CD4-positive, alpha-beta T cell treated with Interleukin-4 for 4 hours (primary cell): ENCODE measurements around the gene SLC6A18.

Experiments
- DNase-seq: peaks from one replicate; pipeline ENCODE4 v3.0.0-alpha.2; 2020

Gene SLC6A18, protein sequence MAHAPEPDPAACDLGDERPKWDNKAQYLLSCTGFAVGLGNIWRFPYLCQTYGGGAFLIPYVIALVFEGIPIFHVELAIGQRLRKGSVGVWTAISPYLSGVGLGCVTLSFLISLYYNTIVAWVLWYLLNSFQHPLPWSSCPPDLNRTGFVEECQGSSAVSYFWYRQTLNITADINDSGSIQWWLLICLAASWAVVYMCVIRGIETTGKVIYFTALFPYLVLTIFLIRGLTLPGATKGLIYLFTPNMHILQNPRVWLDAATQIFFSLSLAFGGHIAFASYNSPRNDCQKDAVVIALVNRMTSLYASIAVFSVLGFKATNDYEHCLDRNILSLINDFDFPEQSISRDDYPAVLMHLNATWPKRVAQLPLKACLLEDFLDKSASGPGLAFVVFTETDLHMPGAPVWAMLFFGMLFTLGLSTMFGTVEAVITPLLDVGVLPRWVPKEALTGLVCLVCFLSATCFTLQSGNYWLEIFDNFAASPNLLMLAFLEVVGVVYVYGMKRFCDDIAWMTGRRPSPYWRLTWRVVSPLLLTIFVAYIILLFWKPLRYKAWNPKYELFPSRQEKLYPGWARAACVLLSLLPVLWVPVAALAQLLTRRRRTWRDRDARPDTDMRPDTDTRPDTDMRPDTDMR

DNA sequence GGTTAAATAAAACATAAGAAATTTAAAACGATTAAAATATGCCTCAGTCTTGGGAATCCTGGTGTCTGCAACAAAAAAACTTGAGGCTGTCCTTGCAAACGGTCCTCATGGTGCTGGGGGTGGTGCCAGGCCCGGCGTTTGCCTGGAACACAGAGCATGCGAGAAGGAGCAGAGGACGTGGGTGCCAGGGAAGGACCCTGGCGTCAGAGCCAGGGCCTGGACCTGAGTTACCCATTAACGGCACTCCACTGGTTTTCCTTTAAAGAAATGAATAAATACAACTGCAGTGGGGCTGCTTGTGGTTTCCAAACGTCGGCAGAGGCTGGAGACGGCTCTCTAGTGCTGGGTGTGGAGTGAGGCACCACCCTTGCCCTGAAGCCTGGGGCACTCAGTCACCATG is at the start of gene SLC6A18:
TSS of gene SLC6A18 (plus strand) at position 301 of the 400 bp plus-strand sequence. CDS start at position 398, 97 bp downstream.
- no peak for DNase-seq

DNA sequence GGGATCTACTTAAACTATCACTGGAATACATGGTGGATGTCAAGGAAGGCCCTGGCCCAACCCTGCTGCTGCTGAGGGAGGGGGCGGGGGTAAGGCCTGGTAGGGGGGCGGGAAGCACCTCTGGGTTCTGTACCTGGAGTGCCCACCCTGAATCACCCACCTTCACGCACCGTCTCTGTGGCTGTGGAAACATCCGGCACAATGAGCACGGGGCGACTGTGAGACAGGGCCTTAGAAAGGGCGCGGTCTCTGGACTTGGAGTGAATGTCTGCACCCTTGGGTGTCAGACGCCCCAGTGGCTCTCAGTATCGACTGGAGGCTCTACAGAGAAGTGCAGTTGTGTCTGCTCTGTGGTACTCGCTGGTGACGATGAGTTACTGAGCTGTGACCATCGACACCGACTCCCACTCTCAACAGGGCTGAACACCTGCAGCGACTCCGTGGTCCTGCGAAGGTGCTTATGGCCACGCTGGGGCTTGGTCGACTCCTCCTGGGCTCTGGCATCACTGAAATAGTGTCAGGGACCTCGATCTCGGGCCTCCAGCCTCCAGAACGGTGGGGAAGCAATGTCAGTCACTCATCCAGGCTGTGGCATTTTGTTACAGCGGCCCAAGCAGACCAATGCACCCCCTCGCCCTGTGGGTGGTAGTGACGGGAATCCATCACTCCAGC is 49.2 kb upstream of the SLC6A18 start:
- DNase-seq = no peak

DNA sequence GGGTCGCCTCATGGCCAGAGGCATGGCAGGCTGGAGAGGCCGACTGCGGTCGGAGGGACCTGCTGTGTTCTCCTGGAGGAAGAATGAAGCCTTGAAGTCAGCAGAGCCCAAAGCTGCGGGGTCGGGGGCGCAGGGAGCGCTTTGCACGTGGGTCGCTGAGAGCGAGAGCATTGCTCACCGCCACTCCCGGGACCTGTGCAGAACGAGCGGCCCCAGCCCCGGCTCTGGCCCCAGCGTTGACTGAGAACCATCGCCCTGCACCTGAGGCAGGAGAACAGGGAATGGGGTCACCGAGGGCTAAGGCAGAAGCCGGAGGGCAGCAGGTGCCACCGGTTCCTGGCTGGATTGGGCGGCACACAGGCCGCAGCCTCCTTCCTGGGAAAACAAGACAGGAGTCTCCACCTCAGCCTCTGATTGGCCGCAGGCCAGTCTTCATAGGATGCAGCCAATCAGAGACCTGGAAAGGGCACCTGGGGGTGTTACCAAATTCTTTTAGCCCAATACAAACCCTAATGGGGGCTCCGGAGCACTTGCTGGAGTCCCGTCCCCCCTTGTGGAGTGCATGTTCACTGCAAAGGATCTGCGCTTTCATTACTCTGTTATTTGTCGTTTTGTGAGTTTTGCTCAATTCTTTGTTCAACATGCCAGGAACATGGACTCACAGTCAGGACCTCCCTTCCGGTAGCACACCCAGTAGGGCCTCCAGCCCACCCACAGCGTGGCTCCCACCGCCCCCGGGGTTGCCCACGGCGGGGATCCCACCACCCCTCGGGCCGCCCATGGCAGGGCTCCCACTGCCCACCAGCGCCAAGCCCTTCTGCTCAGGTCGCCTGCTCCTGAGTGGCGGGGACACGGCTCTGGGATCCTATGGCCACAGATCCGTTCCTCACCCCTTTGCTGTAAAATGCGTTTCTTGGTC is 48.4 kb upstream of the SLC6A18 start:
- DNase-seq = no peak

DNA sequence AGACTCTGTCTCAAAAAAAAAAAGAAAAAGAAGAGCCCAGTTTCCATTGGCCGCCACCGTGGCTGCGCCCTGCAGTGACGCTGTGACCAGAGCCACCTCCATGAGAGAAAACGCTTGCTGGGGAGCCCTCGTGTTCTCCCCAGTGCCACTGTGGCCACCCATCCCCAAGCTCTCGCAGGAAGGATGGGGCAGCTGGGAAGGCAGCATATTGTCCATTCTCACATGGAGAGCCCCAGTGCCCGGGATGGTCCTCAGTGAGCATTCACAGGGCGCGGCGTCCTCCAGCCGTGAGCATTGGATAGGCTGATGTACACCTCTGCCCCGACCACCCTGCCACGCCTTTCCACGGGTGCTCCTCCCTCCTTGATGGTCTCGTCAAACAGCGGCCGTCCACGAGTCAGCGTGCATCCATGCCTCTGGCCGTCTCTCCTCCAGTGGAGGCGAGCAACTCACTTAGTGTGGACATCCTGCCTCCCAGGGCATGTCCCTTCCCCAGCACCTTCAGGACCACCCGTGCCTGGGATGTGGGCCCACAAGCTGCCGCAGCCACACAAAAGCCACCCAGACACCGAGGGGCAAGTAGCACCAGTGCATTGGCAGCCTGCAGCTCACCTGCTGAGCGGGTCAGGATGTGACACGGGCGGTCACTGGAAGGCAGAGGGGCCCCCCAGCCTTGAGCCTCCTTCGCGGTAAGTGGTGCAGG is 47.2 kb upstream of the SLC6A18 start:
- no peak for DNase-seq

DNA sequence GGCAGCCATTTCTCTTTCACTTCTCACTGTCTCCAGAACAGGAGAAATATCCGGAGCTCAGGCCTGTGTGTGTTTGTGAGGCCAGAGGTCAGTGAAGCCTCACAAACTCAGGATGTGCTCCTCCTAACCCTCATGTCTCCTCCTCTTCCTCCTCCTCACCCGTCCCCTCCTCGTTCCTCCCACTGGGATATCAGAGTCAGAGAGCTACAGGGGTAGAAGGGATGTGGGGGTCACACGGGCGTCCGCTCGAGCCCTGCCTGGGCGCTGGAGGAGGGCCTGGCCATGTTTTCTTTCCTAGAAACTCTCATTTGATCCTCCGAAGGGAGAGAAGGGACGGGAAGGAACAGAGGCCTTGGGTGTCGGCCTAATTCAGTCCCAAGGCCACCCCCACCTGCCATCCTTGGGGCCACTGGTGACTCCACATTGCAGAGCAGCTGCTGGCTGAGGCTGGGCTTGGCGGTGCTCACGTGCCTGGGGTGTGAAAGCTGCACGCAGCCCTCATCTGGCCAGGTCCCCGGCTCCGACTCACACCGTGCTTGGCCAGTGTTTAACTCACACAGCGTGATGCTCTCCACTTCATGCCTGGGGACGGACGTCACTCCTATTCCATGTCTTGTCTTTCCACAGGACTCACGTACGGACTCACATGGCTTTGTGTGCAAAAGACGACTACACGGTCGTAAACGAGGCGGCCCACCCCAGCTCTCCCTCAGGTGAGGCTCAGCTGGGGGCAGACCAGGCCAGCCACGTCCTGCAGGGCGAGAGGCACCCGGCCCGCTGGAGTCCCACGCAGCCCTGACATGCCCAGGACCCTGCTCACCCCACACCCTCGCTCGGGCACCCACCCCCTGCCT is 46.4 kb upstream of the SLC6A18 start:
- DNase-seq = no peak

DNA sequence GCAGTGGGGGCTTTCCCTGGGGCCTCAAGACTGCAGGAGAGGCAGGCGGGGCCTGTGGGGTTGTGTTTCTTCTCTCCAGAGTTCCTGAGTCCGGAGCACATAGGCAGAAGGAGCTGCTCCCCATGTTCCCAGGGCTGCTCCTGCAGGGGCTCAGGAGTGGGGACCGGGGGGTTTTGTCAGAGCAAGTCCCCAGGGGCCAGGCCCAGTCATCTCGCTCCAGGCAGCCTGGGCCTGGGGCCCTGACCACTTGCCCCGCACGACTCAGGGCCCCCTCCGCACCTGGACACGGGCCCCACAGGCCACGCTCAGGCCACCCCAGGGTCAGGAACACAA is 45.8 kb upstream of the SLC6A18 start:
- DNase-seq = no peak

DNA sequence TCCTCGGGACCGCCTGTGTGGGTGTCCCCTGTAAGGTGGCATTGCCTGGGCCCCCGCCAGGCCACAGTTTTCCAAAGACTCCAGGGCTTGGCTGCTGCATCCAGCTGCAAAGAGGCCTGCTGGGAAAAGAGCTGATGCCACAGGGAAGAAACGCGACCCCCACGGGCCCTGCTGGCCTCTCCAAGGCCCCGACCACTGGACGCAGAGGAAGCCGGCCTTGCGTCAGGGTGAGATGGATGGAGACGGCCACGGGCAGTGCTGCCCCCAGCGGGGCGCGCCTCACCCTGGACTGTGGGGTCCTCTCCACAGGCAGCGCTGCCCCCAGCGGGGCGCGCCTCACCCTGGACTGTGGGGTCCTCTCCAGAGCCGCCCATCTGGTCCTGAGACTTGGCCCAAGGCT is 45.1 kb upstream of the SLC6A18 start:
- DNase-seq = no peak

DNA sequence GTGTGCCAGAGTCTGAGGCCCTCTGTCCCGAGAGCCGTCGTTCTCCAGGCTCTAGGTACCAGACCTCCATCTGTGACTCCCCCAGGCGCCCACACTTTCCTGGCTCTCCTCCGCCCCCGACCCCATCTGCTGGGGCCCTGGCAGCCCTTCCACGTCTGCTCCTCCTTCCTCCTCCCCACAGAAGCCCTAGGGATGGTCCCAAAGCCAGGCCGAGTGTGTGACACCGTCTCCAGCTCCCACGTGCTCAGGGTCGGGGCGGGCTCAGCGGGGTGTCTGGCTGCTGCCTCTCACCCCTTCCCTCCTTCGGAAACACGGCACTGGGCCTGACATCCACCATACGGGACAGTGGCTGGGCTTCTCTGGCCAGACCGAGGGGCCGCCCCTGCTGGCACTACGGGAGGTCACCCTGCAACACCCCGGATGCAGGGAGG is 44.3 kb upstream of the SLC6A18 start:
- no peak for DNase-seq

DNA sequence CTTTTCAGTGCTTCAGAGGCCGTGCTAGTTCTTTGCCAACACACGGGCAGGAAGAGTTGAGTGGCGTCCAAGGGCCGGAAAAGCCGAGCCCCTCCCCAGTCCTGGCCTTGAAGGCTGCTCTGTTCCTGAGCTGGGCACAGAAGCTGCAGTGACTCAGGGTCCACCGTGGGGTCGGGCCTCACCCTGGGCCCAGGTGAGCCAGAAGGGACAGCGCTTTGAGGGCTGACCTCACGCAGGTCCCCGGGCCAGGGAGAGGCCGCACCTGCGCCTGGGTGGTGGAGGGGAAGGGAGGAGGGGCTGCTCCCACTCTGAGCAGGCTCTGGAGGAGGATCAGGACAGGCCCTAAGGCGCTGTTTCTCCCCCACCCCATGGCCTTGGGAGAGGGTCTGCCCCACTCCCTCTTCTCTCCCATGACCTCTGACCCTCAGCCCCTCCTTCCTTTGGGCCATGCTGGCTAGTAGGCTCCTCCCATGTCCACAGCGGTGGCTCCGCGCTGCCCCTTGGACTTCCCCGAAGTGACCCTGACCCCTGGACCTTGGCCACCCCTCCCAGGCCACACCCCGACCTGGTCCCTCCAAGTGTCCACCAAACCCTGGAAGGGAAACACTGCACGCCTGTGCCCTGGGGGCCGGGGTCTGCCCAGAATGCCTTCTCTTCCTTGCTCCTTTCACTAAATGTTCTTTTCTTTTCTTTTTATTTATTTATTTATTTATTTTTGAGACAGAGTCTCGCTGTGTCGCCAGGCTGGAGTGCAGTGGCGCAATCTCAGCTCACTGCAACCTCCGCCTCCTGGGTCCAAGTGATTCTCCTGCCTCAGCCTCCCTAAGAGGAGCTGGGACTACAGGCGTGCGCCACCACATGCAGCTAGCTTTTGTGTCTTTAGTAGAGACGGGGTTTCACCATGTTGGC is 43.5 kb upstream of the SLC6A18 start:
- DNase-seq = no peak

DNA sequence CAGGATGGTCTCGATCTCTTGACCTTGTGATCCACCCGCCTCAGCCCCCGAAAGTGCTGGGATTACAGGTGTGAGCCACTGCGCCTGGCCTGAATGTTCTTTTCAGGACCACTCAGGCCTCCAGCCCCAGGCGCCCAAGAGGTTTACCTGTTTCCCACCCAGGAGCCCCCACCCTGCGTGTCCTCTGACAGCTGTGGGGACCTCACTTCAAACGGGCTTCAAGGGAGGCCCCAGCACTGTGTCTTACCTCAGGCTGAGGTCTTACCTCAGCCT is 42.9 kb upstream of the SLC6A18 start:
- no peak for DNase-seq

DNA sequence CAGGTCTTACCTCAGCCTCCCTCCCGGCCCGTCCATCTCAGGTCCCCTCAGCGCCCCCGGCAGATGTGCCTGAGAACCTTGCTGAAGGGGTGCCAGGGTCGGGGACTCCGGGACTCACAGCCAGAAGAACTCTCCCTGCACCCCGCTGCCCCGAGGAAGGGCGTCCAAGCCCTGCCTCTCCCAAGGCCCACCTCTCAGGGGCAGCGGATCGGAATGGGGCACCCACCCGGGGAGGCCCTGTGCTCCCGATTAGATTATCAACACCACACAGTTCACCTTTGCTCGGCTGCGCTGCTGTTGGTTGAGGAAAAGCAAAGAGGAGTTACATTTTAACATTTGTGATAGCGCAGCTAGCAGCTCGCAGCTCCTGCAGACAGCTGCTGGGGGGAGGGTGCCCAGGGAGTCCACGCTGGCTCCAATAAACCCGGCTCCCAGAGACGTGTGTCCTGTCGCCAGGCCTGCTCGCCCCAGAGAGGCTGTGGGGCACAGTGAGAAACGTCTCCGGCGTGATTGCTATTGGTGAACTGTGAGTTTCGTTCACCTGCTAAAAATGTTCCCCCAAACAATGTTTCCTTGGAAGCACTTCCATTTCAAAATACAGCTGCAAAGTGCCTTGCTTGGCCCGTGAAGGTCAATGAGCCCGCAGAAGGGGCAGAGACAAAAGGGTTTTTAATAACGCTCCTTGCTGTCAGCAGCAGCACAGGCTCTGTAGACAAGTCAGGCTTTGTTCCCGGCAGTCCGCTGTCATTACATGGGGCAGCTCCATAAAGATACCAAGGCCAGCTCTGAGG is 42.4 kb upstream of the SLC6A18 start:
- DNase-seq = no peak

DNA sequence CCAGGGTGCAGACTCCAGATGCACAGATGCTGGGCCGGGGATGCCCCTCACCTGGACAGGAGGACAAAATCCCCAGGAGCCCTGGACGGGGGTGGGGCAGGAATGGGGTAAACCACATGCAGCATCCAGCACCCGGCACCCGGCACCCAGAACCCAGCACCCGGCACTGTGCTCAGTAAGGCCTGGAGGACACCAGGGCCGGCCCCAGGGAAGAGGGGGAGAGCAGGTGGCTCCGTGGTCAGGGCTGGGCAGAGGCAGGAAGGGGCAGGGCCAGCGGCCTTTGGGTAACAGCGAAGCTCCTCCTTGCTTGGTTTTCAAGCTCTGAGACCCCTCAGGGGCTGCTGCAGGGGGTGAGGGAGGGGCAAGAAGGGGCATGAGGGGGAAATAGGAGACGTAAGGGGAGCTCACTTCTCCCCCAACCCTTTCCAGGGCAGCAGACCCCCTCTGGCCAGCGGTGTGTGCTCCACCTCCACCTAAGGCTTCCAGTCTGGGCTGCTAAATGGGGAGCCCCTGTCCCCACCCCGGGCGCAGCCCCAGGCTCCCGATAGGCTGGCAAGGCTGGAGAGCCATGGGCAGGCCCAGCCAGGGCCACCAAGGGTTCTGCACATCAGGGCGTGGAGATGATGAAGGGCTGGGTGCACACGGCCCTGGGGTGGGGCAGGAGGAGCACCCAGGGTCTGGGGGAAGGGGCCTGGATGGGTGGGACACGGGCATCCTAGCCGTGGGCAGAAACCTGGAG is 41.6 kb upstream of the SLC6A18 start:
- no peak for DNase-seq

DNA sequence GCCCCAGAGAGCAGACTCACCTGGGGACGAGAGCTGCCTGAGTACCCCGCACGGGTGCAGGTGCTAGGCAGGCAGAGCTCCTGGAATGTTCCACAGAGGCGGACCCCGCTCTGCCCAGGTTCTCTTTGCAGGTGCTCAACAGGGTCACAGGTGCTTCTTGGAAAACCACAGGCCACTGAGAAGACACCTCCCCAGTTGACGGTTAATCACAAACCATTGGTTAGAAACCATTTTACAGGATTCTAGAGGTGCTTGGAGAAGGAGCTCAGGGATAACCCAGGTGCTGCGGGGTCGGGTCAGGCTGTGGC is 41.1 kb upstream of the SLC6A18 start:
- DNase-seq = no peak

DNA sequence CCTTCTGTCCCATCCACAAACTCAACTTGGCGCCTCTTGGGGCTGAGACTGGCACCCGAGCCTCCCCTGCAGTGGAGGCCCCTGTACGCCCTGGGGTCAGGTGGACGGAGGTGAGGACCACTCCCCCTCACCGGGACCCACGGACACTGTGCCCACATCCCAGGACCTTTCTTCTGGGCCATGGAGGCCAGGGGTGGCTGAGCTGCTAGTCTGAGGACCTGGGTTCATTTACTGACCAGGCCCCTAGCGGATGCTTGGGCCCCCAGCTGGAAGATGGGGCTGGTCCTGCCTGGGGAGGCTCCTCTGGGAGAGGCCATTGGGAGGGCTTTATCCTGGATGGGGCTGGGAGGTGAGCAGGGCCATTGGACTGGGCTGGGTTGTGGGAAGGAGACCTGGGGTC is 40.7 kb upstream of the SLC6A18 start:
- DNase-seq = no peak

DNA sequence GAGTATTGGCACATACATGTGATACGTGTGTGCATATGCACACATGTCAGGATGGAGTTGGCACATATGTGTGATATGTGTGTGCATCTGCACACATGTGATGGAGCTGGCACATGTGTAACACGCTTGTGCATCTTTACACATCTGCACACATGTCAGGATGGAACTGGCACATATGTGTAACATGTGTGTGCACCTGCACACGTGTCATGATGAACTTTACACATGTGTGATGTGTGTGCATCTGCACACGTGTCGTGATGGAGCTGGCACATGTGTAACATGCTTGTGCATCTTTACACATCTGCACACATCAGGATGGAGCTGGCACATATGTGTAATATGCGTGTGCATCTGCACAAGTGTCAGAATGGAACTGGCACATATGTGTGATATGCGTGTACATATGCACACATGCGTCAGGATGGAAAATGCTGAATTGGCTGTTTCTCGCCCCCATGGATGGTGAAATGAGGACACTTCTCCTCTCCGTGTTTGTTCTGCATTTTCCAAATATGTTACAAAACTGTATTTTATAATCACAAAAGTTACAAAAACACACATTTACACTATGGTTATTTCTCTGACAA is 40.0 kb upstream of the SLC6A18 start:
- no peak for DNase-seq

DNA sequence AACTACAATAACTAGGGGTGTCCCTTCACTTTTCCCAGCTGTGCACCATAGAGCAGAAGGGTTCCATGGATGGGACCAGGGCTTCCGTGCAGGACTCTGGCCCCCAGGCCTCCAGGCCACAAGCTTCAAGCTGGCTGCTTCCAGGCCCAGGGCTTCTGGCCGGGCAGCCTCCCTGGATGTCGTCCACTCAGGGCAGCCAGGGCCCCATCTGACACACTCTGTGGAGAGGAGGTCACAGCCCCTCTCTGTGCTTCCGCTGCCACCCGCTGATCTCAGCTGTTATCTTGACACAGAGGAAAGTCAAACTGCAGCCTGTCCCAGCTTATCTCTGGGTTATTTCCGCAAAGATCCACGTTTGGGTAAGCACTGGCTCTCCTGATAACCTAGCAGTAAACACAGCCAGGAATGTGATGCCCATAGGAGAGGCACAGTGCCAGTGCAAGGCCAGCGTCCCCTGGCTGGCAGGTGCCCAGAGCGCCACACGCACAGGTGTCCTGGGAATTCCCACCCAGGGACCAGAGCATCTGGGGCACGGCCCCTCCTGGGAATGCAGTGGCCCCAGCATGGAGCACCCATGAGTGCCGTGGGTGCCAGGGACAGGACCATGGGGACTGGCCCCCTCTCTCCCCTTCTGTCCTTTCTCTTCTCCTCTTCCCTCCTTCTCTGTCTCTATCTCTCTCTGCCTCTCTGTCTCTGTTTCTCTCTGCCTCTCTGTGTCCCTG is 39.4 kb upstream of the SLC6A18 start:
- no peak for DNase-seq

DNA sequence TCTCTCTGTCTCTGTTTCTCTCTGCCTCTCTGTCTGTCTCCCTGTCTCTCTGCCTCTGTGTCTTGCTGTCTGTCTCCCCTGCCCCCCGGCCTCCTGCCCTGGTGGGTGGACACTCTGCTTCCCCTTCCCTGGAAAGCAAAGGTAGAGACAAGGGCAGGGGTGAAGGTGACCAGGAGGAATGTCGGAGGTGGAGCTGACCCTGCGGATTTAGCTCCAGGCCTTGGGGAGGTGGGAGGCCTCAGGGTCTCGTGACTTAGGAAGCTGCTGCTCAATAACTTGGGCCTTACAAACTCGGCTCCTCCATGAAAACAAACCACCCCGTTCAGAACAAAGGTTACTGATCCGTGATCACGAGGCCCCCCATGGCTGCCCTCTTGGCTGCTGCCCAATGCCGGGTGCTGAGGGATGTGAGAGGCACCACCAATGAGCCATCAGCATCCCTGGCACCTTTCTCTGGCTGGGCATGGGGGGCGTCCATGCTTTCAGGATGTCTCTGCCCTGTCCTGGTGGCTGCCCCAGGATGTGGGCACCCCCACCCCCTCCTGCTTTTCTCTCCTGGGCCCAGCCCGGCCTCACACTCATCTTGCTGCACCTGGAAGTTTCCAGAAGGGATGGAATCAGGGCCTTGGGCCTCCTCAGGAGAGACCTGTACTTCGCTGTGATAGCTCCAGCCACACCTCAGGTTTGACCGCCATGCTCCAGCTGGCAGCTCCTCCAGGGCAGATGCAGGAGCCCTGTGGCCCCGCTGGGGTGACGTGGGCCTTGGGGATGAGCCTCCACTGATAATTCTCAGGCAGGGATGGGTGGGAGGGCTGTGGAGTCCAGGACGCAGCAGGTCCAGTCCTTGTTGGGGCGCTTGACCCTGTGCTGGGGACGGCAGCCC is 38.6 kb upstream of the SLC6A18 start:
- no peak for DNase-seq
